H1 (cell line): ENCODE data around the gene NOX5. TPM values are rescaled to one million over a fixed set of nuclear protein-coding genes. Genes with fewer than 3 reads are reported as not detected.

ENCODE experiments used
- CTCF ChIA-PET: fragments of 300-600 bp; sonication (Branson Sonifier 250); formaldehyde crosslinking; loops from one replicate; lab custom pipeline; 2021; ENCODE audit not compliant: partially characterized antibody; lab: Charles Lee
- POLR2A ChIA-PET: fragments of 300-600 bp; sonication (Branson Sonifier 250); formaldehyde crosslinking; loops from one replicate; lab custom pipeline; 2021; ENCODE audit warnings: inconsistent platforms; ENCODE audit not compliant: partially characterized antibody; lab: Charles Lee
- DNase-seq, 2 experiments: peaks; one replicate each; pipeline versions ENCODE4 v3.0.0 to v3.0.0-alpha.2; 2010 to 2022; ENCODE audit warnings: low spot score in 2 of 2, low read depth in 1 of 2, mixed read lengths in 1 of 2
- FAIRE-seq: peaks from 2 replicates; lab custom pipeline; 2011; peaks lifted over from hg19 to GRCh38; lab: Jason Lieb, UNC
- H2AFZ ChIP-seq: 2 replicates; pipeline ENCODE4 v1.8.1; 2012; ENCODE audit warnings: low read length, inconsistent platforms
- H2AK5ac ChIP-seq: 2 replicates; pipeline ENCODE4 v1.6.1; 2013; ENCODE audit warnings: low read depth, low read length
- H2BK120ac ChIP-seq: replicated peaks from 2 replicates; pipeline ENCODE3; 2013; ENCODE audit warnings: low read depth, low read length, inconsistent platforms
- H2BK12ac ChIP-seq: 2 replicates; pipeline ENCODE4 v1.6.1; 2013; ENCODE audit warnings: low read depth, low read length
- H2BK15ac ChIP-seq: 2 replicates; pipeline ENCODE4 v1.6.1; 2013; ENCODE audit warnings: low read length
- H2BK20ac ChIP-seq: 2 replicates; pipeline ENCODE4 v1.6.1; 2013; ENCODE audit warnings: low read length
- H2BK5ac ChIP-seq: 2 replicates; pipeline ENCODE4 v1.6.1; 2013; ENCODE audit warnings: low read depth, low read length
- H3K14ac ChIP-seq: 2 replicates; pipeline ENCODE4 v1.6.1; 2013; ENCODE audit warnings: inconsistent platforms; ENCODE audit not compliant: insufficient read length
- H3K18ac ChIP-seq: 2 replicates; pipeline ENCODE4 v1.6.1; 2013; ENCODE audit warnings: low read length; ENCODE audit errors: extremely low read depth
- H3K23ac ChIP-seq: 2 replicates; pipeline ENCODE4 v1.6.1; 2013; ENCODE audit warnings: inconsistent platforms; ENCODE audit not compliant: insufficient read length
- H3K23me2 ChIP-seq: 2 replicates; pipeline ENCODE4 v1.6.1; 2013; ENCODE audit warnings: low read depth, low read length
- H3K27ac ChIP-seq: 2 replicates; pipeline ENCODE4 v1.6.1; 2011; ENCODE audit warnings: low read depth, low read length, inconsistent platforms
- H3K27me3 ChIP-seq, 4 experiments: replicated peaks in 1 of 4; 1 replicate in 1 of 4; 2 replicates in 3 of 4; pipeline versions ENCODE4 v1.6.1 to v1.8.1; 2011 to 2013; ENCODE audit warnings: low read length in 3 of 4, mild to moderate bottlenecking in 3 of 4, inconsistent platforms in 2 of 4, mixed read lengths in 2 of 4, moderate library complexity in 1 of 4; ENCODE audit not compliant: control insufficient read depth in 3 of 4, insufficient read depth in 3 of 4; ENCODE audit errors: extremely low read depth in 1 of 4
- H3K36me3 ChIP-seq, 4 experiments: 2 replicates each; pipeline versions ENCODE4 v1.6.1 to v1.8.1; 2011 to 2013; ENCODE audit warnings: mild to moderate bottlenecking in 4 of 4, low read length in 3 of 4, moderate library complexity in 2 of 4, control low read depth in 1 of 4, inconsistent platforms in 1 of 4; ENCODE audit not compliant: insufficient read depth in 4 of 4, control insufficient read depth in 2 of 4
- H3K4ac ChIP-seq: replicated peaks from 2 replicates; pipeline ENCODE3; 2013; ENCODE audit warnings: low read length, low read depth, mixed read lengths, inconsistent platforms; ENCODE audit not compliant: insufficient read length
- H3K4me1 ChIP-seq, 4 experiments: replicated peaks in 1 of 4; 1 replicate in 1 of 4; 2 replicates in 3 of 4; pipeline versions ENCODE4 v1.6.1 to v1.8.1; 2011 to 2013; ENCODE audit warnings: low read length in 3 of 4, inconsistent platforms in 2 of 4, mixed read lengths in 1 of 4; ENCODE audit not compliant: insufficient read depth in 4 of 4, control insufficient read depth in 3 of 4
- H3K4me2 ChIP-seq, 2 experiments: 2 replicates each; pipeline versions ENCODE4 v1.6.1 to v1.8.1; 2011 to 2013; ENCODE audit warnings: low read depth in 2 of 2, low read length in 2 of 2, control low read depth in 1 of 2, inconsistent platforms in 1 of 2, mild to moderate bottlenecking in 1 of 2; ENCODE audit not compliant: insufficient read depth in 1 of 2
- H3K4me3 ChIP-seq, 4 experiments: fragments of 200-600, 300-600 bp in 1 of 4; sonication (generic), shearing (Covaris generic), sonication (Bioruptor Twin) in 1 of 4; 2 replicates each; pipeline versions ENCODE4 v1.5.1 to v1.8.1; 2011 to 2016; ENCODE audit warnings: low read length in 4 of 4, low read depth in 3 of 4, control low read depth in 2 of 4, inconsistent platforms in 2 of 4, mild to moderate bottlenecking in 2 of 4, mixed read lengths in 1 of 4, moderate library complexity in 1 of 4; ENCODE audit not compliant: insufficient read depth in 2 of 4; ENCODE audit errors: extremely low read depth in 1 of 4
- H3K56ac ChIP-seq: replicated peaks from 2 replicates; pipeline ENCODE3; 2013; ENCODE audit warnings: low read depth, mild to moderate bottlenecking, mixed read lengths, low read length, inconsistent platforms; ENCODE audit not compliant: insufficient read length
- H3K79me1 ChIP-seq: 2 replicates; pipeline ENCODE4 v1.6.1; 2013; ENCODE audit warnings: low read depth, low read length, control low read depth
- H3K79me2 ChIP-seq, 2 experiments: 2 replicates each; pipeline versions ENCODE4 v1.6.1 to v1.8.1; 2012 to 2013; ENCODE audit warnings: low read length in 2 of 2, mild to moderate bottlenecking in 2 of 2, inconsistent platforms in 1 of 2; ENCODE audit not compliant: insufficient read depth in 2 of 2, control insufficient read depth in 1 of 2
- H3K9ac ChIP-seq, 4 experiments: replicated peaks in 1 of 4; 1 replicate in 1 of 4; 2 replicates in 3 of 4; pipeline versions ENCODE4 v1.6.1 to v1.8.1; 2011 to 2013; ENCODE audit warnings: low read depth in 3 of 4, low read length in 3 of 4, control low read depth in 2 of 4, mild to moderate bottlenecking in 2 of 4, moderate library complexity in 2 of 4, inconsistent platforms in 1 of 4; ENCODE audit errors: extremely low read depth in 1 of 4
- H3K9me3 ChIP-seq, 2 experiments: 2 replicates each; pipeline versions ENCODE4 v1.6.1 to v1.8.1; 2012 to 2013; ENCODE audit warnings: mild to moderate bottlenecking in 2 of 2, moderate library complexity in 2 of 2, control low read depth in 1 of 2, inconsistent platforms in 1 of 2, low read depth in 1 of 2, low read length in 1 of 2, mixed read lengths in 1 of 2; ENCODE audit not compliant: insufficient read depth in 2 of 2
- H4K20me1 ChIP-seq, 2 experiments: replicated peaks in 1 of 2; 2 replicates each; pipeline versions ENCODE3 to v1.8.1; 2011 to 2013; ENCODE audit warnings: inconsistent platforms in 2 of 2, low read length in 2 of 2, mild to moderate bottlenecking in 1 of 2; ENCODE audit not compliant: insufficient read depth in 2 of 2, control insufficient read depth in 1 of 2
- H4K5ac ChIP-seq: 2 replicates; pipeline ENCODE4 v1.6.1; 2013; ENCODE audit warnings: low read length, low read depth, mixed read lengths, inconsistent platforms; ENCODE audit not compliant: insufficient read length
- H4K8ac ChIP-seq: 2 replicates; pipeline ENCODE4 v1.8.0; 2013; ENCODE audit warnings: mild to moderate bottlenecking, moderate library complexity, low read length, inconsistent platforms; ENCODE audit not compliant: insufficient read depth; ENCODE audit errors: extremely low read depth
- H4K91ac ChIP-seq: replicated peaks from 2 replicates; pipeline ENCODE3; 2013; ENCODE audit warnings: low read length, mixed read lengths, inconsistent platforms; ENCODE audit not compliant: insufficient read length
- BACH1 ChIP-seq: IDR thresholded peaks from 2 replicates; pipeline ENCODE4 v1.6.1; 2012; ENCODE audit warnings: low read length, improper control_type of control experiment
- CBX5 ChIP-seq: fragments of 300-800, 300-1000 bp; sonication (generic); IDR thresholded peaks from 2 replicates; pipeline ENCODE4 v1.7.1; 2016; ENCODE audit warnings: antibody characterized with exemption, low read length, low read depth
- FOSL1 ChIP-seq: IDR thresholded peaks from 2 replicates; pipeline ENCODE4 v1.6.1; 2011; ENCODE audit warnings: mild to moderate bottlenecking, low read depth, low read length, moderate library complexity; ENCODE audit not compliant: insufficient read depth
- HDAC2 ChIP-seq, 2 experiments: fragments of 300-600 bp in 1 of 2; sonication (generic) in 1 of 2; IDR thresholded peaks; 2 replicates each; pipeline ENCODE4 v1.6.1; 2011 to 2012; ENCODE audit warnings: low read depth in 2 of 2, low read length in 2 of 2, mild to moderate bottlenecking in 2 of 2, moderate library complexity in 2 of 2, borderline replicate concordance in 1 of 2, inconsistent platforms in 1 of 2
- NANOG ChIP-seq: IDR thresholded peaks from 2 replicates; pipeline ENCODE4 v1.6.1; 2011; ENCODE audit warnings: low read length, low read depth, mild to moderate bottlenecking, inconsistent platforms; ENCODE audit not compliant: insufficient read depth, poor library complexity, severe bottlenecking
- NRF1 ChIP-seq: IDR thresholded peaks from 2 replicates; pipeline ENCODE4 v1.6.1; 2011; ENCODE audit warnings: mild to moderate bottlenecking, low read depth, low read length, improper control_type of control experiment
- RXRA ChIP-seq: IDR thresholded peaks from 2 replicates; pipeline ENCODE4 v1.6.1; 2011; ENCODE audit warnings: low read depth, mild to moderate bottlenecking, low read length, moderate library complexity; ENCODE audit not compliant: insufficient read depth
- SP1 ChIP-seq: IDR thresholded peaks from 2 replicates; pipeline ENCODE4 v1.6.1; 2011; ENCODE audit warnings: low read depth, low read length
- SP2 ChIP-seq: IDR thresholded peaks from 2 replicates; pipeline ENCODE4 v1.6.1; 2012; ENCODE audit warnings: mild to moderate bottlenecking, low read length, inconsistent platforms
- TBP ChIP-seq: IDR thresholded peaks from 2 replicates; pipeline ENCODE4 v1.6.1; 2011; ENCODE audit warnings: low read depth, low read length, improper control_type of control experiment
- TCF12 ChIP-seq: IDR thresholded peaks from 2 replicates; pipeline ENCODE4 v1.6.1; 2011; ENCODE audit warnings: low read depth, mild to moderate bottlenecking, low read length
- WGBS, 2 experiments: shearing (Covaris generic) in 1 of 2; methylation state at CpG; one replicate each; pipeline versions ENCODE4 v1.1.6 to v1.1.7; 2013 to 2015; ENCODE audit warnings: low lambda C conversion rate in 2 of 2, mixed read lengths in 2 of 2, inconsistent platforms in 1 of 2, low coverage in 1 of 2, missing lambda C conversion rate in 1 of 2; ENCODE audit not compliant: insufficient replicate concordance in 2 of 2, insufficient coverage in 1 of 2, insufficient read length in 1 of 2; ENCODE audit errors: extremely low coverage in 1 of 2, missing lambda C conversion rate in 1 of 2; 5-methylcytosine and 5-hydroxymethylcytosine counted together
- polyA plus RNA-seq, 7 experiments: library from polyadenylated mRNA; depleted of rRNA in 3 of 7; stranded (reverse) in 5 of 7; unstranded in 2 of 7; fragments of >200 nt in 5 of 7; fragments of 200-250 nt in 2 of 7; gene quantifications; 1 replicate in 5 of 7; 2 replicates in 1 of 7; 4 replicates in 1 of 7; pipeline versions ENCODE4 v1.2.1 to v1.2.3, GENCODE V29; 2011 to 2013; ENCODE audit warnings: missing spikeins in 2 of 7, mixed read lengths in 2 of 7
- total RNA-seq: library from RNA; stranded (reverse); fragmentation: NEBNext Ultra II Directional; extraction: Animal tissue kit (Norgen Biotek cat#: 25700); gene quantifications from 2 replicates; pipeline ENCODE4 v1.2.1, GENCODE V29; 2021
- TF ChIP-seq, protein P1 (sequence below): IDR thresholded peaks from 2 replicates; pipeline ENCODE4 v1.6.1; 2012; ENCODE audit warnings: inconsistent platforms

Gene NOX5
- total and polyA plus RNA-seq, 2 of the 8 experiments (the other 6 are each of a cell fraction or from before 2014, with no cell fraction given): under 0.01 TPM; not detected in 1

- ChIA-PET POLR2A (no interaction called here), CTCF (interaction anchor here (0.7 to 1.5 kb wide), 3 partner anchors 9 to 42 kb away, joined by 3 to 8 read pairs (median 3); no protein-coding TSS in a partner anchor)
- Histone ChIP-seq H3K27me3 (0 out of 7 replicates have a peak, but pooled peaks cover 0 to 2% (median 0%) of the 10 kb centered on the region in 4 experiments), H3K4me1 (peaks cover 5 to 12% (median 8%) of the 10 kb centered on the region in 4 experiments; a peak in 6 of 7 replicates), H3K14ac (no peak overlapping the region), H3K4me3 (no peak overlapping the region), H3K36me3 (no peaks in the 10 kb centered on the region; a peak in 1 of 8 replicates), H2BK5ac (no peak overlapping the region), H2BK120ac (no peak overlapping the region), H4K5ac (no peak overlapping the region), H2AFZ (no peak overlapping the region), H3K4me2 (peak overlapping the region in 1 of 2 experiments; percentile 28; a peak in 1 of 4 replicates), H4K20me1 (no peaks in the 10 kb centered on the region), H3K56ac (no peak overlapping the region), H3K79me2 (no peaks in the 10 kb centered on the region), H3K9ac (no peak overlapping the region), H4K91ac (peak overlapping the region; percentile 49), H3K23me2 (no peaks in the 10 kb centered on the region), H2BK15ac (peak overlapping the region; percentile 53; the same call in 1 of the 2 replicates), H2BK12ac (no peak overlapping the region), H3K18ac (no peak overlapping the region), H2BK20ac (no peak overlapping the region; the same call in 1 of the 2 replicates), H3K79me1 (no peaks in the 10 kb centered on the region), H3K4ac (peak overlapping the region; percentile 24), H3K23ac (no peak overlapping the region), H4K8ac (no peak overlapping the region), H3K27ac (no peak overlapping the region), H2AK5ac (no peak overlapping the region; the same call in 1 of the 2 replicates), H3K9me3 (0 out of 4 replicates have a peak, but pooled peaks cover 2 to 6% of the 10 kb centered on the region in 2 experiments)
- FAIRE-seq: no peak
- no peak for DNase-seq
- WGBS, 2 experiments: 92% methylated on average over 2 of the region's 2 CpGs; no CpG with 5 or more reads in 1 of the 2 experiments
- TF ChIP-seq RXRA (no peak), TBP (no peak), SP1 (no peak), HDAC2 (IDR thresholded peaks at IDR 0.05; ENCODE audit: borderline replicate concordance in 1 of 2, low read depth in 2 of 2, low read length in 2 of 2) (no peak), SP2 (no peak), NRF1 (no peak), TCF12 (no peak), FOSL1 (no peak), CBX5 (no peak), BACH1 (no peak), NANOG (no peak)
- TF ChIP-seq, protein P1, sequence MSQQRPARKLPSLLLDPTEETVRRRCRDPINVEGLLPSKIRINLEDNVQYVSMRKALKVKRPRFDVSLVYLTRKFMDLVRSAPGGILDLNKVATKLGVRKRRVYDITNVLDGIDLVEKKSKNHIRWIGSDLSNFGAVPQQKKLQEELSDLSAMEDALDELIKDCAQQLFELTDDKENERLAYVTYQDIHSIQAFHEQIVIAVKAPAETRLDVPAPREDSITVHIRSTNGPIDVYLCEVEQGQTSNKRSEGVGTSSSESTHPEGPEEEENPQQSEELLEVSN: no peak
Measured at GRCh38 chr15:68989541-68990230, 24.8 kb upstream of the NOX5 start.
